Measurements from ENCODE around the gene RAPGEF1.

RAPGEF1 gene

GRCh38 chr9:131697908-131698617, 41.8 kb downstream of the RAPGEF1 start:
- peaks cover 94% of the 10 kb centered on the region for H3K4me1 ChIP-seq (ENCODE audit: control insufficient read depth, insufficient read depth, low read length)
- no peak overlapping the region for H3K4me3 ChIP-seq (ENCODE audit: low read depth, low read length)
- no peaks in the 10 kb centered on the region for H3K9me3 ChIP-seq (ENCODE audit: control insufficient read depth, insufficient read depth, low read depth, low read length)
- H3K36me3 ChIP-seq (ENCODE audit: control insufficient read depth, insufficient read depth, low read length) = no peaks in the 10 kb centered on the region
- 0 out of 2 replicates have a peak overlapping the region, but pooled peaks have one; percentile 35 for H3K27ac ChIP-seq (ENCODE audit: low read depth, low read length)
- H3K9ac ChIP-seq (ENCODE audit: low read length) = no peak overlapping the region
- no peaks in the 10 kb centered on the region for H3K27me3 ChIP-seq (ENCODE audit: control insufficient read depth, insufficient read depth, low read length)

GRCh38 chr9:131697097-131697496, 42.8 kb downstream of the RAPGEF1 start:
- Histone ChIP-seq H3K4me1 (ENCODE audit: control insufficient read depth, insufficient read depth, low read length) (peaks cover 88% of the 10 kb centered on the region), H3K9me3 (ENCODE audit: control insufficient read depth, insufficient read depth, low read depth, low read length) (no peaks in the 10 kb centered on the region), H3K36me3 (ENCODE audit: control insufficient read depth, insufficient read depth, low read length) (no peaks in the 10 kb centered on the region), H3K9ac (ENCODE audit: low read length) (peak overlapping the region; percentile 9), H3K27me3 (ENCODE audit: control insufficient read depth, insufficient read depth, low read length) (no peaks in the 10 kb centered on the region), H3K27ac (ENCODE audit: low read depth, low read length) (peak overlapping the region; percentile 35; the same call in 1 of the 2 replicates), H3K4me3 (ENCODE audit: low read depth, low read length) (no peak overlapping the region)

GRCh38 chr9:131695836-131696460, 43.9 kb downstream of the RAPGEF1 start:
- Histone ChIP-seq H3K27ac (ENCODE audit: low read depth, low read length) (peak overlapping the region; percentile 21; the same call in 1 of the 2 replicates), H3K9ac (ENCODE audit: low read length) (peak overlapping the region; percentile 18), H3K4me3 (ENCODE audit: low read depth, low read length) (no peak overlapping the region), H3K4me1 (ENCODE audit: control insufficient read depth, insufficient read depth, low read length) (peaks cover 77% of the 10 kb centered on the region), H3K27me3 (ENCODE audit: control insufficient read depth, insufficient read depth, low read length) (no peaks in the 10 kb centered on the region), H3K36me3 (ENCODE audit: control insufficient read depth, insufficient read depth, low read length) (no peaks in the 10 kb centered on the region), H3K9me3 (ENCODE audit: control insufficient read depth, insufficient read depth, low read depth, low read length) (no peaks in the 10 kb centered on the region)

- no peak overlapping the region for H3K4me3 ChIP-seq (ENCODE audit: low read depth, low read length)
- no peak overlapping the region for H3K9ac ChIP-seq (ENCODE audit: low read length)
- H3K4me1 ChIP-seq (ENCODE audit: control insufficient read depth, insufficient read depth, low read length) = peaks cover 71% of the 10 kb centered on the region
- no peaks in the 10 kb centered on the region for H3K36me3 ChIP-seq (ENCODE audit: control insufficient read depth, insufficient read depth, low read length)
- H3K27me3 ChIP-seq (ENCODE audit: control insufficient read depth, insufficient read depth, low read length) = no peaks in the 10 kb centered on the region
- no peaks in the 10 kb centered on the region for H3K9me3 ChIP-seq (ENCODE audit: control insufficient read depth, insufficient read depth, low read depth, low read length)
- no peak overlapping the region for H3K27ac ChIP-seq (ENCODE audit: low read depth, low read length)
Observed at GRCh38 chr9:131695366-131695765, 44.5 kb downstream of the RAPGEF1 start.

- Histone ChIP-seq H3K9ac (ENCODE audit: low read length) (no peak overlapping the region), H3K4me1 (ENCODE audit: control insufficient read depth, insufficient read depth, low read length) (peaks cover 60% of the 10 kb centered on the region), H3K27ac (ENCODE audit: low read depth, low read length) (peak overlapping the region; percentile 32; the same call in 1 of the 2 replicates), H3K9me3 (ENCODE audit: control insufficient read depth, insufficient read depth, low read depth, low read length) (no peaks in the 10 kb centered on the region), H3K36me3 (ENCODE audit: control insufficient read depth, insufficient read depth, low read length) (no peaks in the 10 kb centered on the region), H3K4me3 (ENCODE audit: low read depth, low read length) (peak overlapping the region; percentile 1; the same call in 1 of the 2 replicates), H3K27me3 (ENCODE audit: control insufficient read depth, insufficient read depth, low read length) (no peaks in the 10 kb centered on the region)
Observed at GRCh38 chr9:131693651-131694597, 46.0 kb downstream of the RAPGEF1 start.

GRCh38 chr9:131692612-131693562, 47.0 kb downstream of the RAPGEF1 start:
- Histone ChIP-seq H3K9me3 (ENCODE audit: control insufficient read depth, insufficient read depth, low read depth, low read length) (no peaks in the 10 kb centered on the region), H3K36me3 (ENCODE audit: control insufficient read depth, insufficient read depth, low read length) (no peaks in the 10 kb centered on the region), H3K27ac (ENCODE audit: low read depth, low read length) (no peak overlapping the region), H3K9ac (ENCODE audit: low read length) (no peak overlapping the region), H3K4me1 (ENCODE audit: control insufficient read depth, insufficient read depth, low read length) (peaks cover 50% of the 10 kb centered on the region), H3K27me3 (ENCODE audit: control insufficient read depth, insufficient read depth, low read length) (no peaks in the 10 kb centered on the region), H3K4me3 (ENCODE audit: low read depth, low read length) (no peak overlapping the region)

- Histone ChIP-seq H3K4me3 (ENCODE audit: low read depth, low read length) (no peak overlapping the region), H3K9ac (ENCODE audit: low read length) (no peak overlapping the region), H3K27me3 (ENCODE audit: control insufficient read depth, insufficient read depth, low read length) (no peaks in the 10 kb centered on the region), H3K36me3 (ENCODE audit: control insufficient read depth, insufficient read depth, low read length) (no peaks in the 10 kb centered on the region), H3K9me3 (ENCODE audit: control insufficient read depth, insufficient read depth, low read depth, low read length) (peaks cover under 1% of the 10 kb centered on the region; the same call in 1 of the 2 replicates), H3K4me1 (ENCODE audit: control insufficient read depth, insufficient read depth, low read length) (peaks cover 42% of the 10 kb centered on the region), H3K27ac (ENCODE audit: low read depth, low read length) (no peak overlapping the region)
Observed at GRCh38 chr9:131691969-131692611, 47.8 kb downstream of the RAPGEF1 start.

- no peak overlapping the region for H3K27ac ChIP-seq (ENCODE audit: low read depth, low read length)
- H3K4me1 ChIP-seq (ENCODE audit: control insufficient read depth, insufficient read depth, low read length) = peaks cover 32% of the 10 kb centered on the region
- H3K9me3 ChIP-seq (ENCODE audit: control insufficient read depth, insufficient read depth, low read depth, low read length) = peaks cover 7% of the 10 kb centered on the region
Observed at GRCh38 chr9:131690941-131691573, 48.8 kb downstream of the RAPGEF1 start.

GRCh38 chr9:131690462-131690861, 49.4 kb downstream of the RAPGEF1 start:
- Histone ChIP-seq H3K9me3 (ENCODE audit: control insufficient read depth, insufficient read depth, low read depth, low read length) (peaks cover 12% of the 10 kb centered on the region), H3K27ac (ENCODE audit: low read depth, low read length) (no peak overlapping the region), H3K4me1 (ENCODE audit: control insufficient read depth, insufficient read depth, low read length) (peaks cover 26% of the 10 kb centered on the region), H3K36me3 (ENCODE audit: control insufficient read depth, insufficient read depth, low read length) (peaks cover 5% of the 10 kb centered on the region; the same call in 1 of the 2 replicates), H3K4me3 (ENCODE audit: low read depth, low read length) (no peak overlapping the region), H3K27me3 (ENCODE audit: control insufficient read depth, insufficient read depth, low read length) (no peaks in the 10 kb centered on the region), H3K9ac (ENCODE audit: low read length) (no peak overlapping the region)

More at GRCh38 chr9:131690941-131691573, 48.8 kb downstream of the RAPGEF1 start:
- H3K9ac ChIP-seq (ENCODE audit: low read length) = no peak overlapping the region
- 0 out of 2 replicates have a peak, but pooled peaks cover under 1% of the 10 kb centered on the region for H3K36me3 ChIP-seq (ENCODE audit: control insufficient read depth, insufficient read depth, low read length)
- no peak overlapping the region for H3K4me3 ChIP-seq (ENCODE audit: low read depth, low read length)
- H3K27me3 ChIP-seq (ENCODE audit: control insufficient read depth, insufficient read depth, low read length) = no peaks in the 10 kb centered on the region

Measured in HUES6 (cell line).